SK-N-SH (cell line): ENCODE results near the gene DNAJB6. TPM values are rescaled to one million over a fixed set of nuclear protein-coding genes. Genes with fewer than 3 reads are reported as not detected.

Experiments
- CTCF ChIA-PET: fragments of 300-600, 350-600 bp; formaldehyde crosslinking; extraction: SDS; loops from one replicate; lab custom pipeline; 2021; lab: Yijun Ruan, JAX
- POLR2A ChIA-PET: fragments of 350-600 bp; sonication (Branson Sonifier 250); formaldehyde crosslinking; extraction: SDS; loops from one replicate; lab custom pipeline; 2020; ENCODE audit warnings: antibody characterized with exemption, inconsistent platforms; lab: Yijun Ruan, JAX
- DNase-seq: peaks from one replicate; pipeline ENCODE4 v3.0.0; 2012
- H2AFZ ChIP-seq: fragments of 200-600 bp; sonication (generic); 2 replicates; pipeline ENCODE4 v1.8.1; 2016; ENCODE audit warnings: antibody characterized with exemption, mild to moderate bottlenecking, low read depth
- H3F3A ChIP-seq: fragments of 200-600 bp; sonication (generic); replicated peaks from 2 replicates; pipeline ENCODE3; 2016; ENCODE audit warnings: antibody characterized with exemption, mild to moderate bottlenecking; ENCODE audit not compliant: insufficient read depth
- H3K27ac ChIP-seq, 2 experiments: fragments of 200-500 bp in 1 of 2; fragments of 200-600 bp in 1 of 2; sonication (Bioruptor generic) in 1 of 2; sonication (generic), shearing (Covaris generic) in 1 of 2; 2 replicates each; pipeline versions ENCODE4 v1.5.1 to v1.6.1; 2014 to 2016; ENCODE audit warnings: low read depth in 2 of 2, inconsistent platforms in 1 of 2, low read length in 1 of 2, mild to moderate bottlenecking in 1 of 2, mixed read lengths in 1 of 2
- H3K27me3 ChIP-seq: fragments of 200-600 bp; sonication (generic), shearing (Covaris generic); 2 replicates; pipeline ENCODE4 v1.6.1; 2016; ENCODE audit warnings: mixed run types; ENCODE audit not compliant: insufficient read depth
- H3K36me3 ChIP-seq, 2 experiments: fragments of 200-500 bp in 1 of 2; fragments of 200-600 bp in 1 of 2; sonication (Bioruptor generic) in 1 of 2; sonication (generic) in 1 of 2; replicated peaks in 1 of 2; 2 replicates each; pipeline versions ENCODE3 to v1.5.1; 2014 to 2016; ENCODE audit warnings: low read length in 1 of 2, mild to moderate bottlenecking in 1 of 2; ENCODE audit not compliant: insufficient read depth in 2 of 2, control insufficient read depth in 1 of 2
- H3K4me1 ChIP-seq, 2 experiments: fragments of 200-500 bp in 1 of 2; fragments of 200-600 bp in 1 of 2; sonication (Bioruptor generic) in 1 of 2; sonication (generic), shearing (Covaris generic) in 1 of 2; 2 replicates each; pipeline versions ENCODE4 v1.5.1 to v1.6.1; 2014 to 2016; ENCODE audit warnings: low read depth in 1 of 2, low read length in 1 of 2, mixed run types in 1 of 2; ENCODE audit not compliant: insufficient read depth in 2 of 2, control insufficient read depth in 1 of 2
- H3K4me2 ChIP-seq: fragments of 200-600 bp; sonication (generic), shearing (Covaris generic); 2 replicates; pipeline ENCODE4 v1.6.1; 2017; ENCODE audit warnings: mixed run types
- H3K4me3 ChIP-seq, 2 experiments: fragments of 200-500 bp in 1 of 2; fragments of 200-600 bp in 1 of 2; sonication (Bioruptor generic) in 1 of 2; sonication (generic), shearing (Covaris generic) in 1 of 2; 2 replicates each; pipeline versions ENCODE4 v1.5.1 to v1.8.1; 2014 to 2016; ENCODE audit warnings: low read depth in 2 of 2, inconsistent platforms in 1 of 2, low read length in 1 of 2, mild to moderate bottlenecking in 1 of 2, mixed read lengths in 1 of 2, moderate library complexity in 1 of 2
- H3K79me2 ChIP-seq: fragments of 200-600 bp; sonication (generic); 2 replicates; pipeline ENCODE4 v1.8.1; 2017; ENCODE audit warnings: mild to moderate bottlenecking; ENCODE audit not compliant: insufficient read depth
- H3K9ac ChIP-seq: fragments of 200-600 bp; sonication (generic); 2 replicates; pipeline ENCODE4 v1.6.1; 2017; ENCODE audit warnings: mixed run types
- H3K9me2 ChIP-seq: fragments of 200-600 bp; sonication (generic); 2 replicates; pipeline ENCODE4 v1.6.1; 2017; ENCODE audit warnings: mixed run types
- H3K9me3 ChIP-seq: fragments of 200-600 bp; sonication (generic); 2 replicates; pipeline ENCODE4 v1.6.1; 2017; ENCODE audit warnings: mixed run types, mild to moderate bottlenecking, moderate library complexity
- H4K20me1 ChIP-seq: fragments of 200-600 bp; sonication (generic); 2 replicates; pipeline ENCODE4 v1.6.1; 2017; ENCODE audit warnings: mild to moderate bottlenecking, mixed run types; ENCODE audit not compliant: insufficient read depth
- CHD2 ChIP-seq: fragments of 150-350 bp; IDR thresholded peaks from 2 replicates; pipeline ENCODE4 v1.6.1; 2018; ENCODE audit warnings: low read length; ENCODE audit not compliant: partially characterized antibody
- ELF1 ChIP-seq: IDR thresholded peaks from 2 replicates; pipeline ENCODE4 v1.4.0; 2012
- EP300 ChIP-seq, 2 experiments: IDR thresholded peaks; 2 replicates each; pipeline versions ENCODE4 v1.4.0 to v1.6.1; 2012; ENCODE audit warnings: borderline replicate concordance in 1 of 2, low read depth in 1 of 2, low read length in 1 of 2
- IRF3 ChIP-seq: fragments of 150-350 bp; IDR thresholded peaks from 2 replicates; pipeline ENCODE4 v1.6.1; 2016; ENCODE audit warnings: mild to moderate bottlenecking, low read depth, low read length
- JUND ChIP-seq: IDR thresholded peaks from 2 replicates; pipeline ENCODE4 v1.4.0; 2012
- MEF2A ChIP-seq: IDR thresholded peaks from 2 replicates; pipeline ENCODE4 v1.4.0; 2012; ENCODE audit warnings: low read depth, borderline replicate concordance
- NRF1 ChIP-seq: IDR thresholded peaks from 2 replicates; pipeline ENCODE4 v1.6.1; 2012; ENCODE audit warnings: low read depth, mild to moderate bottlenecking, low read length
- POLR2AphosphoS5 ChIP-seq: IDR thresholded peaks from 2 replicates; pipeline ENCODE4 v1.6.1; 2012; ENCODE audit warnings: low read depth, low read length
- REST ChIP-seq: IDR thresholded peaks from 2 replicates; pipeline ENCODE4 v1.6.1; 2012; ENCODE audit warnings: mild to moderate bottlenecking, low read depth, low read length, moderate library complexity
- TAF1 ChIP-seq: IDR thresholded peaks from 2 replicates; pipeline ENCODE4 v1.6.1; 2012; ENCODE audit warnings: low read depth, mild to moderate bottlenecking, low read length, moderate library complexity, borderline replicate concordance
- TEAD4 ChIP-seq: IDR thresholded peaks from 2 replicates; pipeline ENCODE4 v1.4.0; 2012; ENCODE audit warnings: mild to moderate bottlenecking, borderline replicate concordance; ENCODE audit not compliant: insufficient read depth
- USF1 ChIP-seq: IDR thresholded peaks from 2 replicates; pipeline ENCODE4 v1.4.0; 2012; ENCODE audit warnings: low read depth, borderline replicate concordance
- USF2 ChIP-seq: fragments of 150-350 bp; IDR thresholded peaks from 2 replicates; pipeline ENCODE4 v1.6.1; 2017; ENCODE audit warnings: antibody characterized with exemption, low read length, low read depth, borderline replicate concordance
- ZBTB33 ChIP-seq: IDR thresholded peaks from 2 replicates; pipeline ENCODE4 v1.4.0; 2012; ENCODE audit warnings: low read depth, borderline replicate concordance
- WGBS: methylation state at CpG from one replicate; pipeline ENCODE4 v1.1.6; 2017; ENCODE audit warnings: low lambda C conversion rate; 5-methylcytosine and 5-hydroxymethylcytosine counted together
- polyA plus RNA-seq, 3 experiments: library from polyadenylated mRNA; depleted of rRNA; stranded (reverse); fragments of >200 nt; gene quantifications; 2 replicates each; pipeline ENCODE4 v1.2.3, GENCODE V29; 2012

The DNAJB6 gene
- polyA plus RNA-seq, 1 of the 3 experiments (the other 2 are of a cell fraction) = 176 TPM

- CTCF ChIA-PET = interaction anchor here (1.4 to 1.6 kb wide), 2 partner anchors 9 to 33 kb away, joined by 4 to 8 read pairs; no protein-coding TSS in a partner anchor
- Histone ChIP-seq H3K9ac (no peak overlapping the region), H3K27ac (no peak overlapping the region), H4K20me1 (no peaks in the 10 kb centered on the region), H3K9me3 (no peaks in the 10 kb centered on the region), H3K27me3 (no peaks in the 10 kb centered on the region), H3K9me2 (no peaks in the 10 kb centered on the region), H3K4me2 (no peak overlapping the region), H3K36me3 (no peaks in the 10 kb centered on the region), H3K4me1 (peaks cover 0 to 11% of the 10 kb centered on the region in 2 experiments; a peak in 1 of 4 replicates), H3K79me2 (no peaks in the 10 kb centered on the region), H3K4me3 (no peak overlapping the region), H3F3A (no peaks in the 10 kb centered on the region), H2AFZ (no peak overlapping the region)
- WGBS = 44% methylated on average over 25 of the region's 30 CpGs
- no peak for DNase-seq
- TF ChIP-seq REST (no peak), CHD2 (no peak), ZBTB33 (no peak), IRF3 (no peak), MEF2A (no peak), JUND (no peak), POLR2AphosphoS5 (no peak), TAF1 (no peak), USF1 (no peak), TEAD4 (no peak), NRF1 (no peak), ELF1 (no peak), EP300 (IDR thresholded peaks at IDR 0.05; ENCODE audit: borderline replicate concordance in 1 of 2, low read depth in 1 of 2, low read length in 1 of 2) (no peak), USF2 (no peak)
- TF ChIP-seq, all 33 proteins: peak for 0
- POLR2A ChIA-PET = no interaction called here
These were observed 128.4 kb downstream of the DNAJB6 start for GRCh38 chr7:157464971-157465886.
